HUES6 (cell line): Measurements from ENCODE around the gene ADRA2C.

Experiments
- H3K27ac ChIP-seq: 2 replicates; pipeline ENCODE4 v1.7.0; 2013; ENCODE audit warnings: low read depth, mild to moderate bottlenecking, low read length, inconsistent platforms
- H3K27me3 ChIP-seq: 2 replicates; pipeline ENCODE4 v1.6.1; 2013; ENCODE audit warnings: low read length; ENCODE audit not compliant: control insufficient read depth, insufficient read depth
- H3K36me3 ChIP-seq: 2 replicates; pipeline ENCODE4 v1.6.1; 2013; ENCODE audit warnings: low read length; ENCODE audit not compliant: control insufficient read depth, insufficient read depth
- H3K4me1 ChIP-seq: 2 replicates; pipeline ENCODE4 v1.6.1; 2013; ENCODE audit warnings: low read length; ENCODE audit not compliant: control insufficient read depth, insufficient read depth
- H3K4me3 ChIP-seq: 2 replicates; pipeline ENCODE4 v1.5.1; 2013; ENCODE audit warnings: low read depth, low read length
- H3K9ac ChIP-seq: one replicate; pipeline ENCODE4 v1.6.1; 2013; ENCODE audit warnings: mild to moderate bottlenecking, low read length
- H3K9me3 ChIP-seq: 2 replicates; pipeline ENCODE4 v1.6.1; 2013; ENCODE audit warnings: low read depth, low read length; ENCODE audit not compliant: control insufficient read depth, insufficient read depth

ADRA2C gene

GRCh38 chr4:3760841-3761240 is 5.3 kb upstream of the ADRA2C start:
- no peak overlapping the region for H3K27ac ChIP-seq
- peaks cover 10% of the 10 kb centered on the region; the same call in 1 of the 2 replicates for H3K4me1 ChIP-seq
- H3K9ac ChIP-seq = no peak overlapping the region
- H3K4me3 ChIP-seq = no peak overlapping the region
- peaks cover 4% of the 10 kb centered on the region; the same call in 1 of the 2 replicates for H3K9me3 ChIP-seq
- H3K36me3 ChIP-seq = no peaks in the 10 kb centered on the region
- peaks cover 17% of the 10 kb centered on the region for H3K27me3 ChIP-seq

GRCh38 chr4:3762264-3762663 is 3.9 kb upstream of the ADRA2C start:
- Histone ChIP-seq H3K4me1 (peaks cover 13% of the 10 kb centered on the region; the same call in 1 of the 2 replicates), H3K4me3 (no peak overlapping the region), H3K27me3 (peaks cover 24% of the 10 kb centered on the region), H3K27ac (no peak overlapping the region), H3K36me3 (no peaks in the 10 kb centered on the region), H3K9ac (no peak overlapping the region), H3K9me3 (no peaks in the 10 kb centered on the region)

- Histone ChIP-seq H3K27ac (no peak overlapping the region), H3K36me3 (no peaks in the 10 kb centered on the region), H3K27me3 (peaks cover 28% of the 10 kb centered on the region), H3K9ac (no peak overlapping the region), H3K4me1 (peaks cover 17% of the 10 kb centered on the region; the same call in 1 of the 2 replicates), H3K4me3 (no peak overlapping the region), H3K9me3 (no peaks in the 10 kb centered on the region)
Observed at GRCh38 chr4:3762753-3763549, 3.2 kb upstream of the ADRA2C start.

- Histone ChIP-seq H3K27ac (no peak overlapping the region), H3K4me3 (peak overlapping the region; percentile 66), H3K27me3 (peaks cover 31% of the 10 kb centered on the region)
Observed at GRCh38 chr4:3765271-3766035, 732 bp upstream of the ADRA2C start.

GRCh38 chr4:3766785-3767569 is 792 bp downstream of the ADRA2C start:
- Histone ChIP-seq H3K4me3 (peak overlapping the region; percentile 46), H3K4me1 (peaks cover 46% of the 10 kb centered on the region; the same call in 1 of the 2 replicates), H3K36me3 (no peaks in the 10 kb centered on the region), H3K27me3 (peaks cover 31% of the 10 kb centered on the region), H3K9me3 (no peaks in the 10 kb centered on the region), H3K27ac (no peak overlapping the region), H3K9ac (peak overlapping the region; percentile 67)

More at GRCh38 chr4:3765271-3766035, 732 bp upstream of the ADRA2C start:
- peak overlapping the region; percentile 60 for H3K9ac ChIP-seq
- H3K4me1 ChIP-seq = peaks cover 39% of the 10 kb centered on the region; the same call in 1 of the 2 replicates
- H3K36me3 ChIP-seq = no peaks in the 10 kb centered on the region
- H3K9me3 ChIP-seq = no peaks in the 10 kb centered on the region

- Histone ChIP-seq H3K27ac (no peak overlapping the region), H3K4me1 (peaks cover 46% of the 10 kb centered on the region; the same call in 1 of the 2 replicates), H3K27me3 (peaks cover 31% of the 10 kb centered on the region), H3K9ac (peak overlapping the region; percentile 4), H3K4me3 (peak overlapping the region; percentile 45), H3K9me3 (no peaks in the 10 kb centered on the region), H3K36me3 (no peaks in the 10 kb centered on the region)
Observed at GRCh38 chr4:3767570-3768288, 1.5 kb downstream of the ADRA2C start.

- Histone ChIP-seq H3K4me1 (peaks cover 46% of the 10 kb centered on the region; the same call in 1 of the 2 replicates), H3K9me3 (no peaks in the 10 kb centered on the region), H3K27ac (no peak overlapping the region), H3K36me3 (no peaks in the 10 kb centered on the region), H3K9ac (no peak overlapping the region), H3K4me3 (no peak overlapping the region), H3K27me3 (peaks cover 27% of the 10 kb centered on the region)
Observed at GRCh38 chr4:3768842-3769641, 2.9 kb downstream of the ADRA2C start.

GRCh38 chr4:3769642-3770184 is 3.5 kb downstream of the ADRA2C start:
- Histone ChIP-seq H3K27ac (no peak overlapping the region), H3K4me3 (no peak overlapping the region), H3K27me3 (peaks cover 21% of the 10 kb centered on the region), H3K4me1 (peaks cover 43% of the 10 kb centered on the region; the same call in 1 of the 2 replicates), H3K9ac (no peak overlapping the region), H3K9me3 (no peaks in the 10 kb centered on the region), H3K36me3 (no peaks in the 10 kb centered on the region)

GRCh38 chr4:3770323-3771163 is 4.4 kb downstream of the ADRA2C start:
- Histone ChIP-seq H3K36me3 (no peaks in the 10 kb centered on the region), H3K9ac (no peak overlapping the region), H3K27ac (no peak overlapping the region), H3K4me1 (peaks cover 36% of the 10 kb centered on the region; the same call in 1 of the 2 replicates), H3K4me3 (no peak overlapping the region), H3K9me3 (no peaks in the 10 kb centered on the region), H3K27me3 (peaks cover 14% of the 10 kb centered on the region)
